Thyroid gland (tissue), 4 donors: Measurements from ENCODE around the gene EIF4H. TPM values are rescaled to one million over a fixed set of nuclear protein-coding genes. Genes with fewer than 3 reads are reported as not detected.

ENCODE experiments used
- DNase-seq, 2 donors: peaks; one replicate each; pipeline ENCODE4 v3.0.0-alpha.2; 2019
- H3K27ac ChIP-seq, 3 donors: fragments of 200-600 bp; sonication (generic); 1 replicate in 2 of 3; 2 replicates in 1 of 3; pipeline ENCODE4 v1.5.1; 2016 to 2019; ENCODE audit warnings: mild to moderate bottlenecking in 1 of 3, moderate library complexity in 1 of 3
- H3K27me3 ChIP-seq: fragments of 200-600 bp; sonication (generic); one replicate; pipeline ENCODE4 v1.5.1; 2019
- H3K36me3 ChIP-seq, 2 donors: fragments of 200-600 bp; sonication (generic); one replicate each; pipeline ENCODE4 v1.5.1; 2016 to 2019
- H3K4me1 ChIP-seq, 2 donors: fragments of 200-600 bp; sonication (generic); one replicate each; pipeline ENCODE4 v1.5.1; 2017 to 2019
- H3K4me3 ChIP-seq, 3 donors: fragments of 200-600 bp; sonication (generic); replicated peaks in 1 of 3; 1 replicate in 2 of 3; 2 replicates in 1 of 3; pipeline ENCODE4 v1.5.1; 2016; ENCODE audit warnings: mild to moderate bottlenecking in 1 of 3
- H3K9me3 ChIP-seq: fragments of 200-600 bp; sonication (generic); one replicate; pipeline ENCODE4 v1.5.1; 2017
- WGBS, 2 donors: methylation state at CpG; one replicate each; pipeline ENCODE4 v1.1.5; 2017; 5-methylcytosine and 5-hydroxymethylcytosine counted together
- intact Hi-C: fragments of 100-400 bp; cut with DNase I; formaldehyde crosslinking; loops from one replicate; pipeline ENCODE4 v1.15.1; 2023
- microRNA counts, 2 donors: library from miRNA; unstranded; fragments of <30 nt; microRNA quantifications; one replicate each; lab custom pipeline; 2016 to 2017
- microRNA-seq: library from miRNA; unstranded; fragments of <30 nt; microRNA quantifications from one replicate; pipeline ENCODE4, GENCODE V29; 2016
- small RNA-seq: library from RNA; depleted of rRNA; stranded (forward); fragments of <200 nt; gene quantifications from one replicate; pipeline ENCODE3, GENCODE V24; 2016
- total RNA-seq, 4 donors: library from RNA; depleted of rRNA; stranded (reverse); fragments of >200 nt; gene quantifications; one replicate each; pipeline ENCODE4 v1.2.3, GENCODE V29; 2016
- TF ChIP-seq, protein P1 (sequence below), 6 experiments: fragments of 200-600 bp in 3 of 6; fragments of 450-650 bp in 3 of 6; sonication (generic) in 3 of 6; IDR thresholded peaks; one replicate each; pipeline ENCODE4 v1.5.1; 2016 to 2019; ENCODE audit warnings: antibody characterized with exemption in 6 of 6, mild to moderate bottlenecking in 2 of 6, inconsistent platforms in 1 of 6, moderate library complexity in 1 of 6

EIF4H gene
- total RNA-seq, 4 donors from 2014 or later = 267 to 323 (median 298) TPM

- no peaks in the 10 kb centered on the region for H3K27me3 ChIP-seq
- WGBS, 2 donors = 87 to 91% methylated on average over 4 of the region's 4 CpGs
- H3K36me3 ChIP-seq = peaks cover 24 to 30% of the 10 kb centered on the region in 2 donors
- no peak overlapping the region for H3K4me3 ChIP-seq
- no peaks in the 10 kb centered on the region for H3K4me1 ChIP-seq
- TF ChIP-seq, protein P1, sequence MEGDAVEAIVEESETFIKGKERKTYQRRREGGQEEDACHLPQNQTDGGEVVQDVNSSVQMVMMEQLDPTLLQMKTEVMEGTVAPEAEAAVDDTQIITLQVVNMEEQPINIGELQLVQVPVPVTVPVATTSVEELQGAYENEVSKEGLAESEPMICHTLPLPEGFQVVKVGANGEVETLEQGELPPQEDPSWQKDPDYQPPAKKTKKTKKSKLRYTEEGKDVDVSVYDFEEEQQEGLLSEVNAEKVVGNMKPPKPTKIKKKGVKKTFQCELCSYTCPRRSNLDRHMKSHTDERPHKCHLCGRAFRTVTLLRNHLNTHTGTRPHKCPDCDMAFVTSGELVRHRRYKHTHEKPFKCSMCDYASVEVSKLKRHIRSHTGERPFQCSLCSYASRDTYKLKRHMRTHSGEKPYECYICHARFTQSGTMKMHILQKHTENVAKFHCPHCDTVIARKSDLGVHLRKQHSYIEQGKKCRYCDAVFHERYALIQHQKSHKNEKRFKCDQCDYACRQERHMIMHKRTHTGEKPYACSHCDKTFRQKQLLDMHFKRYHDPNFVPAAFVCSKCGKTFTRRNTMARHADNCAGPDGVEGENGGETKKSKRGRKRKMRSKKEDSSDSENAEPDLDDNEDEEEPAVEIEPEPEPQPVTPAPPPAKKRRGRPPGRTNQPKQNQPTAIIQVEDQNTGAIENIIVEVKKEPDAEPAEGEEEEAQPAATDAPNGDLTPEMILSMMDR (IDR thresholded peaks at IDR 0.05) = no peak
- no peaks in the 10 kb centered on the region for H3K9me3 ChIP-seq
- intact Hi-C loops = no loop called here
- DNase-seq = no peak
- H3K27ac ChIP-seq = no peak overlapping the region
Observed at GRCh38 chr7:74246497-74246896, 72.3 kb downstream of the EIF4H start.

MicroRNA genes within 50 kb of the gene (microRNA counts, 767-probe panel; counts per million panel counts)
- microRNA hsa-miR-590-3p (lab: Ali Mortazavi, UCI) = 0 counts per million in 2 donors
- microRNA hsa-miR-590-5p (lab: Ali Mortazavi, UCI) = 2,966 to 4,219 counts per million in 2 donors

Small RNAs within 50 kb of the gene (microRNA-seq; reads per million reads assigned to microRNA genes)
- 119 reads per million, percentile 56 among the genes with 10 or more reads in this experiment for gene MIR590

Small RNAs within 50 kb of the gene (small RNA-seq; reads per million reads assigned to genes)
- not detected for gene MIR590

Other genes starting within 250 kb of the EIF4H start
- 10 to 100 TPM; 29.0 to 65.7 (median 50.8) TPM for gene ELN, start 146.2 kb upstream of the EIF4H start, total RNA-seq
- gene LIMK1, start 90.6 kb upstream of the EIF4H start, total RNA-seq = 10 to 100 TPM; 16.7 to 32.8 (median 21.5) TPM
- 1 to 10 TPM in 3 of 4 donors, under 1 TPM in 1; 0.93 to 3.4 (median 2.5) TPM for gene LAT2, start 35.6 kb downstream of the EIF4H start, total RNA-seq
- 10 to 100 TPM; 11.4 to 16.8 (median 14.0) TPM for gene RFC2, start 80.0 kb downstream of the EIF4H start, total RNA-seq
- gene CLIP2, start 115.1 kb downstream of the EIF4H start, total RNA-seq = 10 to 100 TPM in 1 of 4 donors, 1 to 10 TPM in 3; 4.4 to 16.5 (median 6.7) TPM